ENCODE data around the gene B2M. TPM values are rescaled to one million over a fixed set of nuclear protein-coding genes. Genes with fewer than 3 reads are reported as not detected.

The B2M gene
- total RNA-seq, 1 experiment from 2014 or later, result 81.0 TPM

GRCh38 chr15:44734839-44735481, 23.6 kb downstream of the B2M start:
- no peak for TF ChIP-seq CTCF (conservative IDR thresholded peaks at IDR 0.05)
- WGBS (ENCODE audit: extremely low coverage, insufficient read length, low lambda C conversion rate), result no CpG with 5 or more reads among the region's 2 CpGs
- no peaks in the 10 kb centered on the region for H3K79me2 ChIP-seq (ENCODE audit: insufficient read depth, low read length)
- no peak overlapping the region for H2AFZ ChIP-seq (ENCODE audit: low read length)
- H3K56ac ChIP-seq (ENCODE audit: insufficient read length, low read depth, low read length), result no peak overlapping the region
- no peaks in the 10 kb centered on the region for H3K23me2 ChIP-seq (ENCODE audit: insufficient read length, low read depth, low read length, poor library complexity, severe bottlenecking)
- Mint-ChIP-seq H3K36me3 (ENCODE audit: insufficient read depth in 1 of 3, low read depth in 3 of 3) (peaks cover 0 to 3% (median 0%) of the 10 kb centered on the region in 3 experiments; a peak in 1 of 7 replicates), H3K9me3 (peaks cover 5 to 10% of the 10 kb centered on the region in 2 experiments; a peak in 4 of 5 replicates), H3K4me3 (no peak overlapping the region), H3K27me3 (ENCODE audit: low read depth) (no peaks in the 10 kb centered on the region), H3K27ac (peak overlapping the region in 1 of 3 experiments; percentile 19; a peak in 1 of 7 replicates), H3K4me1 (peaks cover 10 to 15% of the 10 kb centered on the region in 2 experiments)
- no peak overlapping the region for H3K14ac ChIP-seq (ENCODE audit: insufficient read depth, low read length)
- no peak overlapping the region for H4K5ac ChIP-seq (ENCODE audit: insufficient read length, low read depth, low read length)
- no peak overlapping the region for H3K27ac ChIP-seq (ENCODE audit: insufficient read length, low read depth, low read length)
- no peak overlapping the region for H2BK12ac ChIP-seq (ENCODE audit: insufficient read length, low read depth, low read length)
- no peak overlapping the region for H4K8ac ChIP-seq (replicated peaks; ENCODE audit: insufficient read length, low read depth, low read length)
- H2BK5ac ChIP-seq (ENCODE audit: insufficient read length, low read length), result no peak overlapping the region
- no peak overlapping the region for H3K4me2 ChIP-seq (ENCODE audit: insufficient read depth, insufficient read length, low read length)
- no peak overlapping the region for H2AK5ac ChIP-seq (ENCODE audit: insufficient read length, low read length)
- no peak overlapping the region for H3K9ac ChIP-seq (ENCODE audit: extremely low read depth, insufficient read length, low read length)
- H2BK20ac ChIP-seq (ENCODE audit: low read depth, low read length, poor library complexity, severe bottlenecking), result peak overlapping the region; percentile 6
- no peak overlapping the region for H3K4ac ChIP-seq (ENCODE audit: low read depth, low read length)
- no peak for DNase-seq
- no peak overlapping the region for H4K91ac ChIP-seq (ENCODE audit: insufficient read length, low read depth, low read length)
- H2BK15ac ChIP-seq (ENCODE audit: low read depth, low read length), result no peak overlapping the region
- H3K18ac ChIP-seq (ENCODE audit: insufficient read length, low read depth, low read length), result no peak overlapping the region
- no peaks in the 10 kb centered on the region for H3K4me1 ChIP-seq (ENCODE audit: insufficient read depth, low read length)
- no peaks in the 10 kb centered on the region for H3K9me3 ChIP-seq (ENCODE audit: control insufficient read depth, low read depth, low read length)
- no peaks in the 10 kb centered on the region for H4K20me1 ChIP-seq (ENCODE audit: control insufficient read depth, insufficient read depth, insufficient read length)
- H3K23ac ChIP-seq (ENCODE audit: insufficient read length, low read depth, low read length), result no peak overlapping the region
- H2BK120ac ChIP-seq (ENCODE audit: low read depth, low read length, poor library complexity, severe bottlenecking), result no peak overlapping the region
- H3T11ph ChIP-seq (ENCODE audit: low read length), result no peak overlapping the region
- no peaks in the 10 kb centered on the region for H3K27me3 ChIP-seq (ENCODE audit: insufficient read depth, low read length)
- H3K79me1 ChIP-seq (ENCODE audit: insufficient read depth, low read depth, low read length, poor library complexity, severe bottlenecking), result no peaks in the 10 kb centered on the region
